Activated naive CD4-positive, alpha-beta T cell treated with anti-CD3 and anti-CD28 coated beads, Interleukin-2, amount 10 ng/mL, durations not matched to agents 7 days and 5 days (primary cell): ENCODE measurements around the gene CBS.
"Not testable (repeated sequence)": the region's sequence is repeated elsewhere in the genome, so short reads cannot be mapped to it uniquely, and the experiment has no call there.

Experiments used
- CTCF ChIA-PET: fragments of 350-600 bp; sonication (Branson Sonifier 250); formaldehyde crosslinking; loops from one replicate; lab custom pipeline; 2021; ENCODE audit warnings: antibody characterized with exemption; lab: Charles Lee
- DNase-seq: peaks from one replicate; pipeline ENCODE4 v3.0.0-alpha.2; 2020
- H3K27ac Mint-ChIP-seq: one replicate; pipeline ENCODE4 v1.8.0; 2021; ENCODE audit warnings: mild to moderate bottlenecking, moderate library complexity, mixed read lengths
- H3K27me3 Mint-ChIP-seq: one replicate; pipeline ENCODE4 v1.8.0; 2021; ENCODE audit warnings: mild to moderate bottlenecking, mixed read lengths
- H3K36me3 Mint-ChIP-seq: one replicate; pipeline ENCODE4 v1.8.0; 2021; ENCODE audit warnings: mixed read lengths
- H3K4me1 Mint-ChIP-seq: one replicate; pipeline ENCODE4 v1.8.0; 2021; ENCODE audit warnings: mixed read lengths
- H3K4me3 Mint-ChIP-seq: one replicate; pipeline ENCODE4 v1.8.0; 2021; ENCODE audit warnings: mild to moderate bottlenecking, moderate library complexity, mixed read lengths
- H3K9me3 Mint-ChIP-seq: one replicate; pipeline ENCODE4 v1.8.0; 2021; ENCODE audit warnings: mixed read lengths

The CBS gene

GRCh38 chr21:43075170-43076022, at the start of gene CBS:
Gene CBS, minus strand, starts transcription at chr21:43075835. Its CDS starts 3,642 bp downstream, at chr21:43072193.
- DNase-seq, H3K27ac Mint-ChIP-seq, H3K27me3 Mint-ChIP-seq, H3K4me1 Mint-ChIP-seq, H3K36me3 Mint-ChIP-seq, CTCF ChIA-PET, H3K4me3 Mint-ChIP-seq, H3K9me3 Mint-ChIP-seq: not testable (repeated sequence)

GRCh38 chr21:43115956-43116355, 40.3 kb upstream of the CBS start:
- H3K9me3 Mint-ChIP-seq, CTCF ChIA-PET, H3K27me3 Mint-ChIP-seq, H3K4me1 Mint-ChIP-seq, DNase-seq, H3K4me3 Mint-ChIP-seq, H3K36me3 Mint-ChIP-seq, H3K27ac Mint-ChIP-seq: not testable (repeated sequence)

GRCh38 chr21:43114483-43114882, 38.8 kb upstream of the CBS start:
- H3K9me3 Mint-ChIP-seq, DNase-seq, H3K27ac Mint-ChIP-seq, H3K27me3 Mint-ChIP-seq, H3K4me1 Mint-ChIP-seq, CTCF ChIA-PET, H3K36me3 Mint-ChIP-seq, H3K4me3 Mint-ChIP-seq: not testable (repeated sequence)

- H3K4me1 Mint-ChIP-seq, H3K27me3 Mint-ChIP-seq, H3K9me3 Mint-ChIP-seq, DNase-seq, CTCF ChIA-PET, H3K36me3 Mint-ChIP-seq, H3K27ac Mint-ChIP-seq, H3K4me3 Mint-ChIP-seq: not testable (repeated sequence)
These were observed 33.4 kb upstream of the CBS start for GRCh38 chr21:43109006-43109405.

GRCh38 chr21:43108177-43108576, 32.5 kb upstream of the CBS start:
- CTCF ChIA-PET, H3K27ac Mint-ChIP-seq, H3K9me3 Mint-ChIP-seq, H3K27me3 Mint-ChIP-seq, H3K4me1 Mint-ChIP-seq, H3K4me3 Mint-ChIP-seq, H3K36me3 Mint-ChIP-seq, DNase-seq: not testable (repeated sequence)

GRCh38 chr21:43107794-43108137, 32.1 kb upstream of the CBS start:
- H3K27ac Mint-ChIP-seq, H3K4me3 Mint-ChIP-seq, CTCF ChIA-PET, H3K36me3 Mint-ChIP-seq, H3K9me3 Mint-ChIP-seq, DNase-seq, H3K27me3 Mint-ChIP-seq, H3K4me1 Mint-ChIP-seq: not testable (repeated sequence)

GRCh38 chr21:43106965-43107793, 31.5 kb upstream of the CBS start, which contains the start of gene U2AF1:
Gene U2AF1, minus strand, starts transcription at chr21:43107570. Its CDS starts 76 bp downstream, at chr21:43107494.
- H3K36me3 Mint-ChIP-seq, H3K9me3 Mint-ChIP-seq, CTCF ChIA-PET, H3K27me3 Mint-ChIP-seq, H3K4me1 Mint-ChIP-seq: not testable (repeated sequence)
- DNase-seq: peak; percentile 87
- peak within 1 kb of the TSS; percentile 75 for H3K27ac Mint-ChIP-seq
- H3K4me3 Mint-ChIP-seq: peak within 1 kb of the TSS; percentile 63

GRCh38 chr21:43104642-43105041, 29.0 kb upstream of the CBS start:
- CTCF ChIA-PET, H3K4me1 Mint-ChIP-seq, DNase-seq, H3K27me3 Mint-ChIP-seq, H3K4me3 Mint-ChIP-seq, H3K9me3 Mint-ChIP-seq, H3K36me3 Mint-ChIP-seq, H3K27ac Mint-ChIP-seq: not testable (repeated sequence)

- H3K4me1 Mint-ChIP-seq, H3K36me3 Mint-ChIP-seq, DNase-seq, H3K9me3 Mint-ChIP-seq, H3K4me3 Mint-ChIP-seq, CTCF ChIA-PET, H3K27me3 Mint-ChIP-seq, H3K27ac Mint-ChIP-seq: not testable (repeated sequence)
These were observed 26.6 kb upstream of the CBS start for GRCh38 chr21:43102281-43102680.

GRCh38 chr21:43101676-43102075, 26.0 kb upstream of the CBS start:
- H3K27ac Mint-ChIP-seq, CTCF ChIA-PET, H3K4me1 Mint-ChIP-seq, H3K9me3 Mint-ChIP-seq, H3K36me3 Mint-ChIP-seq, H3K27me3 Mint-ChIP-seq, DNase-seq, H3K4me3 Mint-ChIP-seq: not testable (repeated sequence)

- H3K36me3 Mint-ChIP-seq, H3K4me3 Mint-ChIP-seq, H3K27ac Mint-ChIP-seq, CTCF ChIA-PET, H3K9me3 Mint-ChIP-seq, H3K4me1 Mint-ChIP-seq, DNase-seq, H3K27me3 Mint-ChIP-seq: not testable (repeated sequence)
These were observed 25.4 kb upstream of the CBS start for GRCh38 chr21:43101000-43101399.

GRCh38 chr21:43091979-43092614, 16.5 kb upstream of the CBS start:
- H3K9me3 Mint-ChIP-seq, H3K27me3 Mint-ChIP-seq, CTCF ChIA-PET, H3K36me3 Mint-ChIP-seq, H3K27ac Mint-ChIP-seq, DNase-seq, H3K4me3 Mint-ChIP-seq, H3K4me1 Mint-ChIP-seq: not testable (repeated sequence)

GRCh38 chr21:43090947-43091346, 15.3 kb upstream of the CBS start:
- DNase-seq: peak; percentile 8
- CTCF ChIA-PET, H3K27ac Mint-ChIP-seq, H3K4me1 Mint-ChIP-seq, H3K27me3 Mint-ChIP-seq, H3K9me3 Mint-ChIP-seq, H3K4me3 Mint-ChIP-seq, H3K36me3 Mint-ChIP-seq: not testable (repeated sequence)

- H3K27ac Mint-ChIP-seq, CTCF ChIA-PET, H3K36me3 Mint-ChIP-seq, H3K9me3 Mint-ChIP-seq, H3K4me3 Mint-ChIP-seq, H3K4me1 Mint-ChIP-seq, DNase-seq, H3K27me3 Mint-ChIP-seq: not testable (repeated sequence)
These were observed 13.8 kb upstream of the CBS start for GRCh38 chr21:43089463-43089862.
